CD4-positive, alpha-beta T cell treated with Interleukin-15 for 4 hours (primary cell): ENCODE results near the gene PRADC1.

Source experiments
- DNase-seq: peaks from one replicate; pipeline ENCODE4 v3.0.0-alpha.2; 2020; ENCODE audit warnings: low spot score

The PRADC1 gene

GRCh38 chr2:73235315-73236028 is 2.4 kb upstream of the PRADC1 start:
- no peak for DNase-seq

GRCh38 chr2:73233932-73234832 is 1.1 kb upstream of the PRADC1 start, which contains the start of gene CCT7:
CCT7 (plus strand) TSS chr2:73234308; CDS start chr2:73234379, 71 bp downstream.
- DNase-seq = peak; percentile 92

- DNase-seq = peak; percentile 21
Measured at GRCh38 chr2:73232403-73233153, 461 bp downstream of the PRADC1 start.

- DNase-seq = no peak
Measured at GRCh38 chr2:73228631-73229030, 4.4 kb downstream of the PRADC1 start.

- DNase-seq = no peak
Measured at GRCh38 chr2:73227086-73227485, 6.0 kb downstream of the PRADC1 start.

GRCh38 chr2:73225513-73226360 is 7.3 kb downstream of the PRADC1 start:
- no peak for DNase-seq

- no peak for DNase-seq
Measured at GRCh38 chr2:73223821-73224220, 9.2 kb downstream of the PRADC1 start.

GRCh38 chr2:73218298-73218697 is 14.7 kb downstream of the PRADC1 start:
- DNase-seq = no peak

- DNase-seq = no peak
Measured at GRCh38 chr2:73217826-73218225, 15.2 kb downstream of the PRADC1 start.

GRCh38 chr2:73217160-73217559 is 15.9 kb downstream of the PRADC1 start:
- DNase-seq = no peak

GRCh38 chr2:73215254-73215653 is 17.8 kb downstream of the PRADC1 start:
- DNase-seq = no peak

- peak; percentile 92 for DNase-seq
Measured at GRCh38 chr2:73214120-73215035, 18.7 kb downstream of the PRADC1 start, which contains the start of gene SMYD5. SMYD5 (plus strand) TSS chr2:73214245; CDS start chr2:73214267, 22 bp downstream.

GRCh38 chr2:73212448-73213176 is 20.4 kb downstream of the PRADC1 start:
- peak; percentile 69 for DNase-seq

GRCh38 chr2:73212098-73212447 is 21.0 kb downstream of the PRADC1 start:
- DNase-seq = no peak

- no peak for DNase-seq
Measured at GRCh38 chr2:73210696-73211095, 22.3 kb downstream of the PRADC1 start.

- DNase-seq = no peak
Measured at GRCh38 chr2:73210019-73210418, 23.0 kb downstream of the PRADC1 start.

GRCh38 chr2:73208258-73208657 is 24.8 kb downstream of the PRADC1 start:
- DNase-seq = no peak

GRCh38 chr2:73205611-73206010 is 27.4 kb downstream of the PRADC1 start:
- no peak for DNase-seq

- no peak for DNase-seq
Measured at GRCh38 chr2:73203055-73203681, 29.9 kb downstream of the PRADC1 start.
